T-cell (primary cell): ENCODE measurements around the gene C1orf105. TPM values are rescaled to one million over a fixed set of nuclear protein-coding genes. Genes with fewer than 3 reads are reported as not detected.

ENCODE experiments used
- ATAC-seq, 4 experiments: fragments of 200-7000 bp in 3 of 4; fragments of 150-1000 bp in 1 of 4; cut with Tn5 transposase; replicated peaks in 1 of 4; 1 replicate in 3 of 4; 2 replicates in 1 of 4; pipeline ENCODE4 v1.10.0; 2021; ENCODE audit warnings: moderate library complexity in 3 of 4, mild to moderate bottlenecking in 2 of 4, moderate number of reproducible peaks in 1 of 4
- CTCF ChIA-PET, 2 donors: fragments of 300-600 bp; sonication (Branson Sonifier 250); formaldehyde crosslinking; loops; one replicate each; lab custom pipeline; 2022; ENCODE audit warnings: antibody characterized with exemption in 2 of 2; lab: Charles Lee
- POLR2A ChIA-PET, 2 donors: fragments of 300-600 bp; sonication (Branson Sonifier 250); formaldehyde crosslinking; loops; one replicate each; lab custom pipeline; 2022; ENCODE audit warnings: antibody characterized with exemption in 2 of 2; lab: Charles Lee
- DNase-seq, 35 experiments: peaks; one replicate each; pipeline versions ENCODE4 v3.0.0 to v3.0.0-alpha.2; 2013 to 2023
- H3K27ac ChIP-seq: one replicate; pipeline ENCODE4 v1.5.1; 2013; ENCODE audit warnings: low read length
- H3K27me3 ChIP-seq, 2 experiments: replicated peaks in 1 of 2; 1 replicate in 1 of 2; 2 replicates in 1 of 2; pipeline versions ENCODE4 v1.6.1 to v1.7.0; 2013; ENCODE audit warnings: low read length in 1 of 2, mixed read lengths in 1 of 2; ENCODE audit not compliant: control insufficient read depth in 2 of 2, insufficient read depth in 2 of 2; ENCODE audit errors: extremely low read depth in 1 of 2
- H3K36me3 ChIP-seq, 2 donors: 1 replicate in 1 of 2; 2 replicates in 1 of 2; pipeline versions ENCODE4 v1.6.1 to v1.7.0; 2013; ENCODE audit warnings: low read length in 1 of 2; ENCODE audit not compliant: control insufficient read depth in 2 of 2, insufficient read depth in 1 of 2; ENCODE audit errors: extremely low read depth in 1 of 2
- H3K4me1 ChIP-seq, 2 experiments: 1 replicate in 1 of 2; 2 replicates in 1 of 2; pipeline versions ENCODE4 v1.6.1 to v1.7.0; 2013; ENCODE audit warnings: low read length in 2 of 2, mixed read lengths in 1 of 2; ENCODE audit not compliant: insufficient read depth in 2 of 2, control insufficient read depth in 1 of 2; ENCODE audit errors: extremely low read depth in 1 of 2
- H3K4me3 ChIP-seq, 2 donors: 1 replicate in 1 of 2; 2 replicates in 1 of 2; pipeline versions ENCODE4 v1.5.1 to v1.7.0; 2013; ENCODE audit warnings: mild to moderate bottlenecking in 2 of 2, low read length in 1 of 2, moderate library complexity in 1 of 2; ENCODE audit not compliant: control insufficient read depth in 1 of 2; ENCODE audit errors: extremely low read depth in 1 of 2
- H3K9me3 ChIP-seq: 2 replicates; pipeline ENCODE4 v1.7.0; 2013
- H3K27ac Mint-ChIP-seq, 2 donors: one replicate each; pipeline ENCODE4 v1.8.0; 2020 to 2021; ENCODE audit warnings: mild to moderate bottlenecking in 2 of 2, mixed read lengths in 2 of 2
- H3K27me3 Mint-ChIP-seq, 2 donors: one replicate each; pipeline ENCODE4 v1.8.0; 2021 to 2022; ENCODE audit warnings: mixed read lengths in 2 of 2
- H3K36me3 Mint-ChIP-seq: one replicate; pipeline ENCODE4 v1.8.0; 2021; ENCODE audit warnings: mixed read lengths
- H3K4me1 Mint-ChIP-seq, 3 donors: one replicate each; pipeline ENCODE4 v1.8.0; 2020 to 2022; ENCODE audit warnings: mixed read lengths in 3 of 3, mild to moderate bottlenecking in 1 of 3
- H3K4me3 Mint-ChIP-seq, 3 donors: one replicate each; pipeline ENCODE4 v1.8.0; 2020 to 2022; ENCODE audit warnings: mild to moderate bottlenecking in 3 of 3, mixed read lengths in 3 of 3, moderate library complexity in 3 of 3
- H3K9me3 Mint-ChIP-seq, 3 donors: one replicate each; pipeline ENCODE4 v1.8.0; 2020 to 2022; ENCODE audit warnings: mixed read lengths in 3 of 3
- WGBS: methylation state at CpG from one replicate; pipeline ENCODE4 v1.1.5; 2013; ENCODE audit warnings: missing lambda C conversion rate; ENCODE audit not compliant: insufficient coverage; 5-methylcytosine and 5-hydroxymethylcytosine counted together
- total RNA-seq, 35 experiments: library from RNA in 6 of 35; stranded (reverse) in 6 of 35; fragments of 120-200 nt in 1 of 35; gene quantifications; one replicate each; pipeline versions ENCODE4 v1.2.1 to v1.2.4 and lab custom pipeline; 2013 to 2026

Gene C1orf105
- total RNA-seq, 5 donors from 2014 or later (not counting 1 experiment from before 2014, with no cell fraction given), result not detected

- H3K4me1 ChIP-seq, result peaks cover 26 to 58% of the 10 kb centered on the region in 2 experiments
- no CpG with 5 or more reads among the region's 2 CpGs for WGBS
- H3K27ac Mint-ChIP-seq, result peak overlapping the region; percentile 82 to 87
- H3K4me1 Mint-ChIP-seq, result peaks cover 67 to 82% (median 78%) of the 10 kb centered on the region in 3 donors
- no peaks in the 10 kb centered on the region for H3K27me3 ChIP-seq
- no peak overlapping the region for H3K4me3 ChIP-seq
- ChIA-PET POLR2A (interaction anchor here in 1 of 2 donors (1.0 kb wide), 1 partner anchor 14 kb away, joined by 3 read pairs; no protein-coding TSS in a partner anchor), CTCF (interaction anchor here (0.6 to 3.1 kb wide), 7 partner anchors 16 to 597 kb away, joined by 3 to 44 read pairs (median 9); no protein-coding TSS in a partner anchor)
- no peaks in the 10 kb centered on the region for H3K9me3 ChIP-seq
- no peak for ATAC-seq
- no peak for DNase-seq
- H3K36me3 Mint-ChIP-seq, result no peaks in the 10 kb centered on the region
- no peaks in the 10 kb centered on the region for H3K36me3 ChIP-seq
- no peaks in the 10 kb centered on the region for H3K9me3 Mint-ChIP-seq
- no peak overlapping the region for H3K27ac ChIP-seq
- no peaks in the 10 kb centered on the region for H3K27me3 Mint-ChIP-seq
- H3K4me3 Mint-ChIP-seq, result no peak overlapping the region
Observed at GRCh38 chr1:172398193-172398592, 22.3 kb upstream of the C1orf105 start.

DNA sequence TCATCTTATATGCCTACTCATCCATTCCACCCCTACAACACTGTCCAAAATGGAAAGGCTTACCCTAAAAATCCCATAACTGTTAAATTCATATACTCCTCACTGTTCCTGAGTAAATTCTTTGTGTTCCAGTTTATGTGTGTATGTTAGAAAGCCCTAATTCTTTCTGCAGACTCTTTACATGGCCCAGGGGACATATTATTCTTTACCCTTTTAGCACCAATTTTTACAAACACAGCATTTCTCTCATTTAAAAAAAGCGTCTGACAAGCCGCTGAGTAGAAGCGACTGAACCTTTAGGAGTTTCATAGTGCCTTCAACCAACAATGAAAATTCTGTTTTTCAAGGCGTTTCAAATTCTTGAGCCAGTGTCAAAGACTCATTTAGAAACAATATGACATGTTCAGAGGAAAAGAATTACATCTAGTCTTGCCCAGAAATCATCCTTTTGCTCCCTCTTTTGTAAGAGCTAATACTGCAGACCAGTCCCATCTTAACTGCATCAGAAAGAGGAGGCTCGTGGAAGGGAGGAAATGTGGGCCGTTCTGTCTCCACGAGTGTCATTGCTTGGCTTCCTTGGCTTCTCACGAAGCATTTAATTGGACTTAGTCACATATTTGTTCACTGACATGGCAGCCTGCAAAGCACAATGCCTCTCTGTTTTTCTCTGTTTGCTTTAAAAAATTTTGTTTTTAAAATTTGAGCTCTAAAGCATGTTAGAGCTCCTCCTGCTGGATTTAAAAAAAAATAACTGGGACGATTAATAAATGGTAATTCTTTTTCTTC is 21.3 kb upstream of the C1orf105 start:
- CTCF ChIA-PET, result interaction anchor here (0.5 to 3.1 kb wide), 37 partner anchors 10 to 1324 kb away, joined by 3 to 44 read pairs (median 4); partner anchors contain the start of genes C1orf105 (in 1 of the 2) and PIGC (in 1 of the 2)
- Mint-ChIP-seq H3K27ac (peak overlapping the region; percentile 82 to 87), H3K4me1 (peaks cover 63 to 78% (median 74%) of the 10 kb centered on the region in 3 donors), H3K27me3 (no peaks in the 10 kb centered on the region), H3K4me3 (peak overlapping the region; percentile 35 to 61 (median 59)), H3K9me3 (no peaks in the 10 kb centered on the region), H3K36me3 (no peaks in the 10 kb centered on the region)
- no peak overlapping the region for H3K27ac ChIP-seq
- no peaks in the 10 kb centered on the region for H3K9me3 ChIP-seq
- DNase-seq, result peak in 14 of 35 experiments; percentile 4 to 64 (median 15)
- H3K27me3 ChIP-seq, result no peaks in the 10 kb centered on the region
- 60% methylated on average over 1 of the region's 9 CpGs for WGBS
- POLR2A ChIA-PET, result interaction anchor here in 1 of 2 donors (0.6 to 1.4 kb wide), 3 partner anchors 19 to 287 kb away, joined by 3 to 7 read pairs (median 3); no protein-coding TSS in a partner anchor
- peak; percentile 61 to 73 (median 68) for ATAC-seq
- peaks cover 22 to 49% of the 10 kb centered on the region in 2 experiments for H3K4me1 ChIP-seq
- H3K4me3 ChIP-seq, result no peak overlapping the region
- H3K36me3 ChIP-seq, result no peaks in the 10 kb centered on the region

DNA sequence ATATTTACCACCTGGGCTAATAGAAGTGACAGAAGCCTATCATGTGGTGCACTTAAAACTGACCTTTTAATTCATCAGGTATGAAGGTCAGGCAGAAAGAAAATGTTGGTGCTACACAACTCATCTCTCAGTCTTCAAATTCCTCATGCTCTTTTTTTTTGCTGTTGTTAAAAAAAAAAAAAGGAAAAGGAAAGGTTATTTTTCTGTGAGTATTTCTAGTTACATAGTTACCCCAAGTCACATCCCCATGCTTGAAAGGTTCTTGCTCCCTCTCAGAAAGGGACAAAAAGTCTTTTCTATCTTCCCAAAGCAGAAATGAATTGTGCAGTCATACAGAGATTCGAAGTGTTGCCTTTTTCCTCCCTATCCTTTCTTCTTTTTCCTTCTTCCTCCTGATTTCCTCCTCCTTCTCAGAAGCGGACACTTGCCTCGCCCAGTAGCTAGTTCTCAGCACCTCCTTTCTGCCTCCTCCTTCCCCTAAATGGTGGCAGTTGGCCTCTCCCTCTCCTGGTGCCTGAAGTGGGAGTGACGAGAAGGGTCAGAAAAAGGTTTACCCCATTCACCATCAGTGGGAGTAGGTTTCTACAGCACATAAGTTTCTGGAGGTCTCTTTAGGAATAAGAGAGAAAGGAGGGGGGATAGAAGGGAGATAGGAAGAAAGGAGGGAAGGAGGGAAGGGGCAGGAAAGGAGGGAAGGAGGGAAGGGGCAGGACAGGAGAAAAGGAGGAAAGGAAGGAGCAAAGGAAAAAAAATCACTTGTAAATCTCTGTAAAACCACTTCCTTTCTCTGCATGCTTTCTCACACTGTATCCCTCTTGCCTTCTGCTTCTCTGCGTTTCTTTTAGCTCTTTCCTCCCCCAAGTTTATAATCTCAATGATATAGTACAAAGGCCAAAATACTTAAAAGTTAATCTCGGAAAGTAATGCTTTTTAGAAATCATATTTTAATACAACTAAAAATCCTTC is 20.4 kb upstream of the C1orf105 start:
- Mint-ChIP-seq H3K4me3 (peak overlapping the region in 1 of 3 donors; percentile 61), H3K27ac (peak overlapping the region; percentile 82 to 87), H3K4me1 (peaks cover 55 to 69% (median 65%) of the 10 kb centered on the region in 3 donors), H3K9me3 (no peaks in the 10 kb centered on the region), H3K27me3 (no peaks in the 10 kb centered on the region), H3K36me3 (no peaks in the 10 kb centered on the region)
- Histone ChIP-seq H3K36me3 (no peaks in the 10 kb centered on the region), H3K9me3 (no peaks in the 10 kb centered on the region), H3K27me3 (no peaks in the 10 kb centered on the region), H3K4me1 (peaks cover 13 to 40% of the 10 kb centered on the region in 2 experiments), H3K27ac (no peak overlapping the region), H3K4me3 (no peak overlapping the region)
- DNase-seq (no peak), ATAC-seq (peak in 1 of 4 experiments; percentile 37)
- POLR2A ChIA-PET, result interaction anchor here (1.0 to 1.4 kb wide), 2 partner anchors 12 to 41 kb away, joined by 3 read pairs; no protein-coding TSS in a partner anchor
- CTCF ChIA-PET, result interaction anchor here (0.5 to 3.1 kb wide), 37 partner anchors 11 to 1323 kb away, joined by 3 to 44 read pairs (median 4); partner anchors contain the start of genes C1orf105 (in 1 of the 2) and PIGC (in 1 of the 2)
- WGBS, result 62% methylated on average over 2 of the region's 6 CpGs

- no peaks in the 10 kb centered on the region for H3K9me3 Mint-ChIP-seq
- Histone ChIP-seq H3K27ac (no peak overlapping the region), H3K4me1 (peaks cover 10 to 34% of the 10 kb centered on the region in 2 experiments), H3K9me3 (no peaks in the 10 kb centered on the region), H3K36me3 (no peaks in the 10 kb centered on the region), H3K27me3 (no peaks in the 10 kb centered on the region), H3K4me3 (no peak overlapping the region)
- H3K27me3 Mint-ChIP-seq, result no peaks in the 10 kb centered on the region
- H3K4me3 Mint-ChIP-seq, result peak overlapping the region in 1 of 3 donors; percentile 61
- H3K36me3 Mint-ChIP-seq, result no peaks in the 10 kb centered on the region
- DNase-seq, result no peak
- WGBS, result no CpG with 5 or more reads among the region's 1 CpG
- CTCF ChIA-PET, result interaction anchor here (0.9 to 3.1 kb wide), 6 partner anchors 15 to 397 kb away, joined by 3 to 44 read pairs (median 13); no protein-coding TSS in a partner anchor
- POLR2A ChIA-PET, result interaction anchor here in 1 of 2 donors (1.0 kb wide), 1 partner anchor 12 kb away, joined by 3 read pairs; no protein-coding TSS in a partner anchor
- H3K27ac Mint-ChIP-seq, result peak overlapping the region; percentile 82 to 87
- no peak for ATAC-seq
- H3K4me1 Mint-ChIP-seq, result peaks cover 49 to 63% (median 59%) of the 10 kb centered on the region in 3 donors
Observed at GRCh38 chr1:172400722-172401105, 19.8 kb upstream of the C1orf105 start.

DNA sequence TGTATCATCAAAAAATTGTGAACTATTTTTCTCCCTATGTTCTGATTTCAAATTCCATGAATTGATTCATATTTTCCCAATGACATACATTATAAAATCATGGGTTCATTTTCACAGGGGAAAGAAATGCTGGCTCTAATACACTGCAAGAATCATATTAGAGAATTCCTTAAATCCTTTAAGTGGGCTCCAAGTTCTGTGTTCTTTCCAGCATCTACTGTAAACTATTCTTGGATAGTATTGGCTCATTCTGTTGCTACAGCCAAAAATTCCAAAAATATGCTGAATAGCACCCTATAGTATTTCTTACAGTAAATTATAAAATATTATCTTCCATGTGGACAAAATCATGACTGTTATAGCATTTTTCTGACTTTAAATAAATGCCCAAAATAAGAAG is 19.0 kb upstream of the C1orf105 start:
- H3K4me1 ChIP-seq, result peaks cover 10 to 33% of the 10 kb centered on the region in 2 experiments
- H3K27me3 ChIP-seq, result no peaks in the 10 kb centered on the region
- H3K4me3 ChIP-seq, result no peak overlapping the region
- H3K27me3 Mint-ChIP-seq, result no peaks in the 10 kb centered on the region
- H3K9me3 Mint-ChIP-seq, result no peaks in the 10 kb centered on the region
- H3K4me3 Mint-ChIP-seq, result no peak overlapping the region
- POLR2A ChIA-PET, result no interaction called here
- H3K27ac ChIP-seq, result no peak overlapping the region
- CTCF ChIA-PET, result interaction anchor here (0.6 to 2.9 kb wide), 3 partner anchors 311 to 315 kb away, joined by 3 to 28 read pairs (median 5); no protein-coding TSS in a partner anchor
- ATAC-seq, result no peak
- H3K27ac Mint-ChIP-seq, result peak overlapping the region in 1 of 2 donors; percentile 87
- H3K9me3 ChIP-seq, result no peaks in the 10 kb centered on the region
- H3K36me3 ChIP-seq, result no peaks in the 10 kb centered on the region
- H3K4me1 Mint-ChIP-seq, result peaks cover 52 to 57% (median 53%) of the 10 kb centered on the region in 3 donors
- DNase-seq, result no peak
- no peaks in the 10 kb centered on the region for H3K36me3 Mint-ChIP-seq
